HG03139 (cell line): Measurements from ENCODE around the gene MLEC.

Source experiments
- ATAC-seq: cut with Tn5 transposase; IDR thresholded peaks from one replicate; pipeline ENCODE4 v1.9.1; 2021; ENCODE audit not compliant: unreplicated experiment

Gene MLEC

DNA sequence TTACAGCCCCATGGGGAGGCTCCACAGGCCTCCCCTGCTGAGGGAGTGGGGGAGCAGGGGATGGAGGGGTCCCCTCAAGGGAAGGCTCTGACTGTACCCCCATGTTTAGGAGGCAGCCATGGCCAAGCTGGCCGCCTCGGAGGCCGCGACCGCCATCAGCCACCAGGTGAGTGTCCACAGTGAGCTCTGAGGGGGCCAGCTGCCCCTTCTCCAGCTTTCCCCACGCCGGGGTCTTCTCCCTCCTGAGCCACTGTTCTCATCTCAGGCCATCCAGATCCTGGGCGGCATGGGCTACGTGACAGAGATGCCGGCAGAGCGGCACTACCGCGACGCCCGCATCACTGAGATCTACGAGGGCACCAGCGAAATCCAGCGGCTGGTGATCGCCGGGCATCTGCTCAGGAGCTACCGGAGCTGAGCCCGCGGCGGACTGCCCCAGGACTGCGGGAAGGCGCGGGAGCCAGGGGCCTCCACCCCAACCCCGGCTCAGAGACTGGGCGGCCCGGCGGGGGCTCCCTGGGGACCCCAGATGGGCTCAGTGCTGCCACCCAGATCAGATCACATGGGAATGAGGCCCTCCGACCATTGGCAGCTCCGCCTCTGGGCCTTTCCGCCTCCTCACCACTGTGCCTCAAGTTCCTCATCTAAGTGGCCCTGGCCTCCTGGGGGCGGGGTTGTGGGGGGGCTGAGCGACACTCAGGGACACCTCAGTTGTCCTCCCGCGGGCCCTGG is 52.2 kb downstream of the MLEC start:
- no peak for ATAC-seq

DNA sequence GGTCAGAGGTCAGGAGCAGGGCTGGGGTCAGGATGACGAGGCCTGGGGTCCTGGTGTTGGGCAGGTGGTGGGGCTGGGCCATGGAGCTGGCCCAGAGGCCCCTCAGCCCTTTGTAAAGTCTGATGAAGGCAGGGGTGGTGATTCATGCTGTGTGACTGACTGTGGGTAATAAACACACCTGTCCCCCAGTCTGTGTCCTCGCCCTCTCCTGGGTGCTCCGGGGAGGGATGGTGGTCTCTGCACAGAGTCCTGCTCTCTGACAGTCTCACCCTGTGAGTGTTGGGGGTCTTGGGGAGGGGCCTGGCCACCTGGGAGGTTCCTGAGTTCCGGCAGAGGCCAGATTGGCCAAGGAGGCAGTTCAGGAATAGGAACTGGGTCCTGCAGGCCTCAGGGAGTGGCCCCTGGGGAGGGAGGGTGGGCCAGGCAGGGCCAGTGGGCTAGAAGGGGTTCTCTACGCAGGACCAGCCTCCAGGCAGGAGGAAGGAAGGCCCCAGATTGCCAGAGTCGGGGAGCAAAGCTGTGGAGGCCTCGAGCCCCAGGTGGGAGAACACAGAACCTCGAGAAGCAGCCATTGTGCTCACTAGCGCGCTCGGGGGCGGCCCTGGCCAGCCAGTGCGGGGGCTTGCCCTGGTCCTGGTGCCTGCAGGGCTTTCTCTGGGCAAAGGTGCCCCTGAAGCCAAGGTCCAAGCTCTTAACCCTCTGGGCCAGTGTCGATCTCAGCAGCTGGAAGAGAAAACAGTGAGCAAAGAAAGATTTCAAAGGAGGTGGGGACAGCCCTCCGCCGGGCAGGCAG is 53.1 kb downstream of the MLEC start:
- no peak for ATAC-seq

DNA sequence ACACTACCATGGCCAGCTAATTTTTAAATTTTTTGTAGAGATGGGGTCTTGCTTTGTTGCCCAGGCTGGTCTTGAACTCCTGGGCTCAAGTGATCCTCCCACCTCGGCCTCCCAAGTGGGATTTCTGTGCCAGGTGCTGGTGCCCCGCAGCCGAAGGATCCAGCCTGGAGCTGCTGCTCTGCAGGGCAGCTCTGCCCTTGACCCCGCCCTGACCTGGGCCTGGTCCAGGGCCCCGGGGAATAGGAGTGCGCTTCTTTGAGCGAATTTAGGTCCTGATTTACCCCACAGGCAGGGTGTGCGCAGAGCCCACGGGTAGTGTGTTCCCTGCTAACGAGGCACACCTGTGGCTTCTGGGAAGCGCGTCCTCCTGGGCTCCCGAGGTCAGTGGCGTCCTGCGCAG is 53.9 kb downstream of the MLEC start:
- ATAC-seq: no peak

DNA sequence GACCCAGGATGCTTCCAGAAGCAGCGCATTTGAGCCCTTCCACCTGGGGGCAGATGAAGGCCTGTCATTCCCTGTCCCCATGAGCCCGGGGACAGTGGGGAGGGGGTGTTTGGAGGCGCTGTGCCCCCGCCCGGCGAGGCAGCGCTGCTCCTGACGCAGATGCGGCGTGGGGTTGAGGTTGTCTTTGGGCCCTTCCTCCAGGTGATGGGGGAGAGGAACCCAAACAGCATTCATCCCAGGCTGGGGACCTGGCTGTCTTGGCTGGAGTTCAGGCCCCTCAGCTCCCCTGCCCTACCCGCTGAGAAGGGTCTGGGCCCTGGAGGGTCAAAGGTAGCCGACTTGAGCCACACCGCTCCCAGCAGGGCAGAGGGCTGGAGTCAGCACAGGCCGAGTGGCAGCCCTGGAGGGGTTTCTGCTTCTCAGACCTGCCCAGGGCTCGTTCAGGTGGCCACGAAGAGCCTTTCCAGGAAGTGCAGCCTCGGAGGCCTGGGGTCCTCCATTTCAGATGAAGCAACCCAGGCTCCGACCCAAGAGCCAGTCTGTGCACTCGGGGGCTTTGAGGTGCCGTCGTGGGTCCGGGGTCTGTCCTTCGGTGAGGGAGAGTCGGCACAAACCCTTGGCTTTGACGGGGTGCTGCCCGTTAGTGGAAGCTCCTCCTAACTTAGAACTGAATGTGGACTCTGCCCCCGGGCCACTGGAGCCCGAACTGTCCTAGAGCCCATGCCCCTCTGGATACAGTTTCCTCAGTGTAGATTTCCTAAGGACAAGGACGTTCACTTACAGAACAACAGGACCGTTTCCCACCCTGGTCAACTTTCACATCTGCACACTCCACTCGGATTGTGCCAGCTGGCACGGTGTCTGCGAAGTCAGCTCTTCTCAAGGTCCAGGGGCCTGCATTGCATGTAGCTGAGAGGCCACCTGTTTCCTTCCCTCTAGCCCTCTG is 54.8 kb downstream of the MLEC start:
- ATAC-seq: no peak

DNA sequence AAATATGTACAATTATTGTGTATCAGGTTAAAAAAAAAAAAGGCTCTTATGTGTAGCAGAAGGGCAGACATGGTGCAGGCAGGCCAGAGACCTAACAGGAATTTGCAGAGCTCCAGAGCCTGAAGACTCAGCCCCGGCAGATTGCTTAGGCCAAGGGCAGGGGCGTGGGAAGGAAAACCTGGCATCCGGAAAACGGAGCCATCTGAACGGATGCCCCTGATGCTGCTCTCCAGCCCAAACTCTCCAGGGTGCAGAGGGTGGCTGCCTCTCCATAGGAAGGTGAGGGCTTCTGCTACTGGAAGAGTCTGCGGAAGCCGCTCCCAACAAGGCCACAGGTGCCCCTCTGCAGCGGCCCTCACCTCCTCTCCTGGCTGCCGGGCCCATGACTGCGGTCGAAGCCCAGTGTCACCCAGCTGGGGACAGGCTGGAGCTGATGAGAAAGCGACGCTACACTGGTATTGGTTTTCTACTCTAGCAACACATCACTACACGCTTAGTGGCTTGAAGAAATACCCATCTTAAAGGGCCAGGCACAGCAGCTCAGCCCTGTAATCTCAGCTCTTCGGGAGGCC is 58.1 kb downstream of the MLEC start:
- no peak for ATAC-seq

DNA sequence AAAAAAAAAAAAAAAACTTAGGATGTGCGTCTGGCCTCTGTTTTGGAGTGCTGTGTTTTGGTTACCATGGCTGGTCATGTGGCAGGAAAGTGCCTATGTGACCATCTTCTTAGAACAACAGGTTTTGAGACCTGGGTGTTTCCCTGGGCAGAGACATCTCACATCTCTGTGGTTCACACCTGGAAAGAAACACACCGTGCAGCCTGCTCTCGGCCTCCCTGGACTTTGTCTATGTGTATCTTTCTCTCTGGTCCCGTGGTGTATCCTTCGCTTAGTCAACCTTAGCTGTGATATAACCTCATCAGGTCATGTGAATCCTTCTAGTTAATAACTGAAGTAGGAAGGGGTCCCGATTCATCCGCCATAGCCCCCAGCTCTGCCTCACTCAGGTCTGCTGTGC is 61.3 kb downstream of the MLEC start:
- no peak for ATAC-seq

DNA sequence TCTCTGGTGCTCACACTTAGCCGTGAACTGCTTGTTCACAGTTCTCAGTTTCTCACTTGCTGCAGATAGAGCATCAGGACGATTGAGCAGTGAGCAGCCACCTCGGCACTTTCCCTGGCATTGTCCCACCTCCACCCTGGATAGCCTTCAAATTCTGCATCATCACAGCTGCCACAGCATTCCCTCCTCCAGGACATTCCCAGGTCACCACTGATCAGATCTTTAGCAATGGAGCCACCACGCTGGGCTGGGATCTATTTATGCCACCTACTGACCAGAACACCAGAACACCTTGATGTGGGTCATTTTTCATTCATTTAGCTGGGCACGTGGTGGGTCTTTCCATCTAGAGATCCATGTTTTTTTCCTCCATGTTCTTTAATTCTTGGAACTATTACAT is 62.3 kb downstream of the MLEC start:
- ATAC-seq: no peak

DNA sequence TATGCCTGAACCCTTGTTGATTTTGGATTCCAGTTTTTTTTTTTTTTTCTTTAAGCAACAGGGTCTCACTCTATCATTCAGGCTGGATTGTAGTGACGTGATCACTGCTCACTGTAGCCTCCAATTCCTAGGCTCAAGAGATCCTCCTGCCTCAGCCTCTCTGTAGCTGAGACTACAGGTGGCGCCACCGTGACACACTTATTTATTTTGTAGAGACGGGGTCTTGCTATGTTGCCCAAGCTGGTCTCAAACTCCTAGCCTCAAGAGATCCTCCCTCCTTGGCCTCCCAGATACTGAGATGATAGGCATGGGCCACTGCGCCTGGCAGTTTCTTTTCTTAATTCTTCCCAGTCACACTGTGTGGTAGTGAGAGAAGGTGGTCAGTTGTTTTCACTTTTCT is 63.9 kb downstream of the MLEC start:
- no peak for ATAC-seq

DNA sequence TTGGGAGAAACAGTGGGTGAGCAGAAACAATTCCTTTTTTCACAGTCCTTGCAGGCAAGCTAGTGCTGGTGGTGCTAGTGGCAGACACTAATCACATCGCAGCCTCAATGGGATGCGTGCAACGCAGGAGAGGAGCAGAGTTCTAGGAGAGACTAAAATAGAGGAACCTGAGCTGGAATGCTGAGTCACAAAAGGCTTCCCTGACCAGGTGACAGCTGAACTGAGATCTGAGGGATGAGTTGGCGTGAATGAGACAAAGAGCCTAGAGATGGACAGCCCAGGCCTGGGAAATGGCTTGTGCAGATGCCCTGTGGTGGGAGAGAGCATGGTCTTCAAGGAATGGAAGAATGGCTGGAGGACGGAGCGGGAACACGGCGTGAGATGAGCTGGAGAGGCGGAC is 64.4 kb downstream of the MLEC start:
- no peak for ATAC-seq
